Neural progenitor cell (in vitro differentiated cells): ENCODE results near the gene DAP.

ENCODE experiments used
- CTCF ChIP-seq: fragments of 200-600 bp; sonication (generic); IDR thresholded peaks from 2 replicates; pipeline ENCODE4 v1.5.1; 2017; ENCODE audit warnings: antibody characterized with exemption, mild to moderate bottlenecking
- EZH2 ChIP-seq: fragments of 200-600 bp; sonication (generic); IDR thresholded peaks from 2 replicates; pipeline ENCODE4 v1.6.1; 2017; ENCODE audit warnings: antibody characterized with exemption, mild to moderate bottlenecking, moderate library complexity

- no peak for TF ChIP-seq CTCF
- no peak for TF ChIP-seq EZH2
Measured at GRCh38 chr5:10735569-10736276, 25.3 kb downstream of the DAP start.
